ENCODE data around the gene TRIM62.
A peak's percentile ranks its signal among the peaks of the same experiment; 100 is the strongest.

The TRIM62 gene

GRCh38 chr1:33182401-33182841 lies 578 bp upstream of the TRIM62 start:
- TF ChIP-seq SPI1 (IDR thresholded peaks at IDR 0.05; ENCODE audit: low read depth, low read length) (no peak), POU2F2 (IDR thresholded peaks at IDR 0.05; ENCODE audit: low read depth, low read length) (no peak), POLR2A (IDR thresholded peaks at IDR 0.05; ENCODE audit: low read depth, low read length) (no peak), TAF1 (IDR thresholded peaks at IDR 0.05; ENCODE audit: low read depth, low read length) (no peak), POLR2AphosphoS5 (IDR thresholded peaks at IDR 0.05; ENCODE audit: low read depth, low read length) (no peak), PAX5 (IDR thresholded peaks at IDR 0.05; ENCODE audit: insufficient read depth, low read length, severe bottlenecking) (no peak)
- DNase-seq (ENCODE audit: insufficient read length, low spot score) = no peak
- FAIRE-seq = no peak

GRCh38 chr1:33180911-33181890 lies 642 bp downstream of the TRIM62 start:
- DNase-seq (ENCODE audit: insufficient read length, low spot score) (peak; percentile 96), FAIRE-seq (peak; percentile 84)
- TF ChIP-seq POLR2AphosphoS5 (IDR thresholded peaks at IDR 0.05; ENCODE audit: low read depth, low read length) (no peak), POLR2A (IDR thresholded peaks at IDR 0.05; ENCODE audit: low read depth, low read length) (no peak), SPI1 (IDR thresholded peaks at IDR 0.05; ENCODE audit: low read depth, low read length) (no peak), TAF1 (IDR thresholded peaks at IDR 0.05; ENCODE audit: low read depth, low read length) (no peak), PAX5 (IDR thresholded peaks at IDR 0.05; ENCODE audit: insufficient read depth, low read length, severe bottlenecking) (no peak)

- no peak for FAIRE-seq
- DNase-seq (ENCODE audit: insufficient read length, low spot score) = no peak
- TF ChIP-seq PAX5 (IDR thresholded peaks at IDR 0.05; ENCODE audit: insufficient read depth, low read length, severe bottlenecking) (no peak), POLR2A (IDR thresholded peaks at IDR 0.05; ENCODE audit: low read depth, low read length) (no peak), POLR2AphosphoS5 (IDR thresholded peaks at IDR 0.05; ENCODE audit: low read depth, low read length) (no peak), SPI1 (IDR thresholded peaks at IDR 0.05; ENCODE audit: low read depth, low read length) (no peak)
These were observed 1.5 kb downstream of the TRIM62 start for GRCh38 chr1:33180226-33180910.

- FAIRE-seq (no peak), DNase-seq (ENCODE audit: insufficient read length, low spot score) (no peak)
- TF ChIP-seq POLR2AphosphoS5 (IDR thresholded peaks at IDR 0.05; ENCODE audit: low read depth, low read length) (no peak), POLR2A (IDR thresholded peaks at IDR 0.05; ENCODE audit: low read depth, low read length) (no peak), POU2F2 (IDR thresholded peaks at IDR 0.05; ENCODE audit: low read depth, low read length) (no peak)
These were observed 2.9 kb downstream of the TRIM62 start for GRCh38 chr1:33178836-33179439.

GRCh38 chr1:33177996-33178540 lies 3.8 kb downstream of the TRIM62 start:
- no peak for TF ChIP-seq TAF1 (IDR thresholded peaks at IDR 0.05; ENCODE audit: low read depth, low read length)
- no peak for TF ChIP-seq POLR2A (IDR thresholded peaks at IDR 0.05; ENCODE audit: low read depth, low read length)
- no peak for TF ChIP-seq PAX5 (IDR thresholded peaks at IDR 0.05; ENCODE audit: insufficient read depth, low read length, severe bottlenecking)
- TF ChIP-seq SPI1 (IDR thresholded peaks at IDR 0.05; ENCODE audit: low read depth, low read length) = no peak
- no peak for TF ChIP-seq POU2F2 (IDR thresholded peaks at IDR 0.05; ENCODE audit: low read depth, low read length)
- TF ChIP-seq POLR2AphosphoS5 (IDR thresholded peaks at IDR 0.05; ENCODE audit: low read depth, low read length) = no peak
- no peak for FAIRE-seq
- no peak for DNase-seq (ENCODE audit: insufficient read length, low spot score)

- DNase-seq (ENCODE audit: insufficient read length, low spot score) (no peak), FAIRE-seq (no peak)
- TF ChIP-seq PAX5 (IDR thresholded peaks at IDR 0.05; ENCODE audit: insufficient read depth, low read length, severe bottlenecking) (no peak), SPI1 (IDR thresholded peaks at IDR 0.05; ENCODE audit: low read depth, low read length) (no peak), POU2F2 (IDR thresholded peaks at IDR 0.05; ENCODE audit: low read depth, low read length) (no peak), TAF1 (IDR thresholded peaks at IDR 0.05; ENCODE audit: low read depth, low read length) (no peak), POLR2AphosphoS5 (IDR thresholded peaks at IDR 0.05; ENCODE audit: low read depth, low read length) (no peak), POLR2A (IDR thresholded peaks at IDR 0.05; ENCODE audit: low read depth, low read length) (no peak)
These were observed 5.0 kb downstream of the TRIM62 start for GRCh38 chr1:33176887-33177286.

GRCh38 chr1:33176362-33176850 lies 5.4 kb downstream of the TRIM62 start:
- DNase-seq (ENCODE audit: insufficient read length, low spot score) (no peak), FAIRE-seq (no peak)

GRCh38 chr1:33175865-33176264 lies 6.0 kb downstream of the TRIM62 start:
- FAIRE-seq = no peak
- no peak for DNase-seq (ENCODE audit: insufficient read length, low spot score)
- TF ChIP-seq SPI1 (IDR thresholded peaks at IDR 0.05; ENCODE audit: low read depth, low read length) = no peak
- TF ChIP-seq POU2F2 (IDR thresholded peaks at IDR 0.05; ENCODE audit: low read depth, low read length) = no peak
- TF ChIP-seq PAX5 (IDR thresholded peaks at IDR 0.05; ENCODE audit: insufficient read depth, low read length, severe bottlenecking) = no peak
- TF ChIP-seq POLR2AphosphoS5 (IDR thresholded peaks at IDR 0.05; ENCODE audit: low read depth, low read length) = no peak
- no peak for TF ChIP-seq POLR2A (IDR thresholded peaks at IDR 0.05; ENCODE audit: low read depth, low read length)
- TF ChIP-seq TAF1 (IDR thresholded peaks at IDR 0.05; ENCODE audit: low read depth, low read length) = no peak

More at GRCh38 chr1:33176362-33176850, 5.4 kb downstream of the TRIM62 start:
- TF ChIP-seq PAX5 (IDR thresholded peaks at IDR 0.05; ENCODE audit: insufficient read depth, low read length, severe bottlenecking) (no peak), POU2F2 (IDR thresholded peaks at IDR 0.05; ENCODE audit: low read depth, low read length) (no peak), TAF1 (IDR thresholded peaks at IDR 0.05; ENCODE audit: low read depth, low read length) (no peak), POLR2A (IDR thresholded peaks at IDR 0.05; ENCODE audit: low read depth, low read length) (no peak), SPI1 (IDR thresholded peaks at IDR 0.05; ENCODE audit: low read depth, low read length) (no peak)

GRCh38 chr1:33173091-33173490 lies 8.8 kb downstream of the TRIM62 start:
- no peak for TF ChIP-seq POLR2A (IDR thresholded peaks at IDR 0.05; ENCODE audit: low read depth, low read length)
- no peak for TF ChIP-seq SPI1 (IDR thresholded peaks at IDR 0.05; ENCODE audit: low read depth, low read length)
- TF ChIP-seq PAX5 (IDR thresholded peaks at IDR 0.05; ENCODE audit: insufficient read depth, low read length, severe bottlenecking) = no peak
- no peak for TF ChIP-seq TAF1 (IDR thresholded peaks at IDR 0.05; ENCODE audit: low read depth, low read length)
- no peak for TF ChIP-seq POU2F2 (IDR thresholded peaks at IDR 0.05; ENCODE audit: low read depth, low read length)
- no peak for TF ChIP-seq POLR2AphosphoS5 (IDR thresholded peaks at IDR 0.05; ENCODE audit: low read depth, low read length)
- peak; percentile 80 for FAIRE-seq
- no peak for DNase-seq (ENCODE audit: insufficient read length, low spot score)

Measured in GM12891 (cell line).